ENCODE data around the gene SLC12A4. TPM values are rescaled to one million over a fixed set of nuclear protein-coding genes. Genes with fewer than 3 reads are reported as not detected.

Gene SLC12A4
- total RNA-seq, 1 donor from 2014 or later: 117 TPM

DNA sequence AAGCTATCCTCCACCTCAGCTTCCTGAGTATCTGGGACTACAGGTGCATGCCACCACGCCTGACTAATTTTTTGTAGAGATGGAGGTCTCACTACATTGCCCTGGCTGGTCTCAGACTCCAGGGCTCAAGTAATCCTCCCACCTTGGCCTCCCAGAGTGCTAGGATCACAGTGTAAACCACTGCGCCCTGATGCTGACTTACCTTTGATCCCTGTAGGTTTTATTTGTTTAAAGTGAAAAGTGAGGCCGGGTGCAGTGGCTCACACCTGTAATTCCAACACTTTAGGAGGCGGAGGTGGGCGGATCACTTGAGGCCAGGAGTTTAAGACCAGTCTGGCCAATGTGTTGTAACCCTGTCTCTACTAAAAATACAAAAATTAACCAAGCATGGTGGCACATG lies 66.7 kb downstream of the SLC12A4 start:
- TF ChIP-seq, protein P1, sequence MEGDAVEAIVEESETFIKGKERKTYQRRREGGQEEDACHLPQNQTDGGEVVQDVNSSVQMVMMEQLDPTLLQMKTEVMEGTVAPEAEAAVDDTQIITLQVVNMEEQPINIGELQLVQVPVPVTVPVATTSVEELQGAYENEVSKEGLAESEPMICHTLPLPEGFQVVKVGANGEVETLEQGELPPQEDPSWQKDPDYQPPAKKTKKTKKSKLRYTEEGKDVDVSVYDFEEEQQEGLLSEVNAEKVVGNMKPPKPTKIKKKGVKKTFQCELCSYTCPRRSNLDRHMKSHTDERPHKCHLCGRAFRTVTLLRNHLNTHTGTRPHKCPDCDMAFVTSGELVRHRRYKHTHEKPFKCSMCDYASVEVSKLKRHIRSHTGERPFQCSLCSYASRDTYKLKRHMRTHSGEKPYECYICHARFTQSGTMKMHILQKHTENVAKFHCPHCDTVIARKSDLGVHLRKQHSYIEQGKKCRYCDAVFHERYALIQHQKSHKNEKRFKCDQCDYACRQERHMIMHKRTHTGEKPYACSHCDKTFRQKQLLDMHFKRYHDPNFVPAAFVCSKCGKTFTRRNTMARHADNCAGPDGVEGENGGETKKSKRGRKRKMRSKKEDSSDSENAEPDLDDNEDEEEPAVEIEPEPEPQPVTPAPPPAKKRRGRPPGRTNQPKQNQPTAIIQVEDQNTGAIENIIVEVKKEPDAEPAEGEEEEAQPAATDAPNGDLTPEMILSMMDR (IDR thresholded peaks at IDR 0.05): no peak
- no peaks in the 10 kb centered on the region for H3K9me3 Mint-ChIP-seq (ENCODE audit: low read depth)
- H3K4me1 Mint-ChIP-seq (ENCODE audit: low read depth): peaks cover 12% of the 10 kb centered on the region
- H3K36me3 Mint-ChIP-seq (ENCODE audit: low read depth): peaks cover 5% of the 10 kb centered on the region
- no peak for DNase-seq (ENCODE audit: low spot score)
- H3K27ac Mint-ChIP-seq (ENCODE audit: unreplicated experiment): no peak overlapping the region
- no peak overlapping the region for H3K4me3 Mint-ChIP-seq (ENCODE audit: unreplicated experiment)
- H3K27me3 Mint-ChIP-seq (ENCODE audit: low read depth): no peaks in the 10 kb centered on the region

DNA sequence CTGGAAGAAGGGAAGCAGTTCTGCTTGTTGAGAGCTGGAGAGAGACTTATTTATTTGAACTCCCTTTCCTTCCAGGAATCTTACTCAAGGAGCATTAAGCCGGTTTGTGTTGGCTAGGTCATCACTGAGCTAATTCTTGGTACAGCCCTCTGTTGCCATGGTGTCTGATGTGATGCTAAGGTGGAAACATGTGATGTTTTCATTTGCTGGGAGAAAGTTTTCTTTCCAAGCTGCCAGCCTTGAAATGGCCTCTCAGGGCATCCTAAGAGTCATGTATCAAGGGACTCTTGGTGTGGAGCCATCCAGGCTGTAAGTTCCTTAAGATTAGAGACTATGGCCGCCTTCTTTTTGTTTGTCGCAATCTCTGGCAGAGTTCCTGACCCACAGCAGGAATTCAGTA lies 71.2 kb downstream of the SLC12A4 start:
- no peaks in the 10 kb centered on the region for H3K27me3 Mint-ChIP-seq (ENCODE audit: low read depth)
- H3K9me3 Mint-ChIP-seq (ENCODE audit: low read depth): no peaks in the 10 kb centered on the region
- DNase-seq (ENCODE audit: low spot score): no peak
- peaks cover 34% of the 10 kb centered on the region for H3K4me1 Mint-ChIP-seq (ENCODE audit: low read depth)
- H3K4me3 Mint-ChIP-seq (ENCODE audit: unreplicated experiment): no peak overlapping the region
- H3K27ac Mint-ChIP-seq (ENCODE audit: unreplicated experiment): peak overlapping the region; percentile 90
- H3K36me3 Mint-ChIP-seq (ENCODE audit: low read depth): no peaks in the 10 kb centered on the region
- TF ChIP-seq, protein P1 (IDR thresholded peaks at IDR 0.05): no peak

DNA sequence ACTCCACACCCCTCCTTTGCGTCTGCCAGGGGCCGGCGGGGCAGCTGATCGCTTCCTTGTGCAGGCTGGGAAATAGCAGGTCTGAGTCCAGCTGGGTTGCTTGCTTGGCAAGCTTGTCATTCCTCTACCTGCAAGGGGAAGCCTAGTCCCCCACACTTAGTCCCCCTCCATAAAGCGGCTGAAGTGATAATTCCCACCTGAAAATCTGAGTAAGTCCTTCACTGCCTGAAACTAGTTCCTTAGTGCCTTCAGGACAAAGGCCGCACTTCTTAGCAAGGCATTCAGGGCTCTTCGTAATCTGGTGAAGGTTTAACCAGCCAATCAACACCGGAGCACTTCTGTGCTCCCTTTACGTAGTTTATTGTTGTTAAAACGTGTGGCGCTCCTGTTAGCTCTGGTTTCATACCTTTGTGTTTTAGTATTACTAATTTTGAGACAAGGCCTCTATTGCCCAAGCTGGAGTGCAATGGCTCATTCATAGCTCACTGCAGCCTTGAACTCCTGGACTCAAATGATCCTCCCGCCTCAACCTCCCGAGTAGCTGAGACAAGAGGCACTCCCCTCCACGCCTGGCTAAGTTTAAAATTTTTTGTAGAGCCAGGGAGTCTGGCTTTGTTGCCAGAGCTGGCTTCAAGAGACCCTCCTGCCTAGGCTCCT lies 74.6 kb downstream of the SLC12A4 start:
- no peaks in the 10 kb centered on the region for H3K9me3 Mint-ChIP-seq (ENCODE audit: low read depth)

More for the DNA sequence above, 74.6 kb downstream of the SLC12A4 start:
- no peaks in the 10 kb centered on the region for H3K27me3 Mint-ChIP-seq (ENCODE audit: low read depth)
- TF ChIP-seq, protein P1 (IDR thresholded peaks at IDR 0.05): no peak
- H3K27ac Mint-ChIP-seq (ENCODE audit: unreplicated experiment): peak overlapping the region; percentile 95
- H3K36me3 Mint-ChIP-seq (ENCODE audit: low read depth): no peaks in the 10 kb centered on the region
- DNase-seq (ENCODE audit: low spot score): no peak
- H3K4me1 Mint-ChIP-seq (ENCODE audit: low read depth): peaks cover 35% of the 10 kb centered on the region
- peak overlapping the region; percentile 90 for H3K4me3 Mint-ChIP-seq (ENCODE audit: unreplicated experiment)

Other genes with a start within 250 kb of the SLC12A4 start
- gene GFOD2, start 249.3 kb downstream of the SLC12A4 start, total RNA-seq: 14.4 to 22.4 TPM (median 16.3 TPM) in 3 replicates
- gene RANBP10, start 162.1 kb downstream of the SLC12A4 start, total RNA-seq: 13.4 to 16.8 TPM (median 14.4 TPM) in 3 replicates
- 1.8 to 3.1 TPM (median 2.3 TPM) in 3 replicates for gene TSNAXIP1, start 161.7 kb downstream of the SLC12A4 start, total RNA-seq
- 25.3 to 26.3 TPM (median 25.7 TPM) in 3 replicates for gene THAP11, start 126.3 kb downstream of the SLC12A4 start, total RNA-seq
- gene NUTF2, start 121.7 kb downstream of the SLC12A4 start, total RNA-seq: 131 to 147 TPM (median 135 TPM) in 3 replicates
- 50.5 to 58.3 TPM (median 52.8 TPM) in 3 replicates for gene CENPT, start 120.9 kb downstream of the SLC12A4 start, total RNA-seq
- gene EDC4, start 95.6 kb downstream of the SLC12A4 start, total RNA-seq: 67.6 to 77.2 TPM (median 67.9 TPM) in 3 replicates
- 0.57 TPM in 1 of 3 replicates, not detected in the others for gene NRN1L, start 83.8 kb downstream of the SLC12A4 start, total RNA-seq
- gene PSKH1, start 75.4 kb downstream of the SLC12A4 start, total RNA-seq: 33.1 to 38.9 TPM (median 35.9 TPM) in 3 replicates
- not detected in 3 replicates for gene CTRL, start 36.8 kb downstream of the SLC12A4 start, total RNA-seq
- gene PSMB10, start 31.8 kb downstream of the SLC12A4 start, total RNA-seq: 30.1 to 43.2 TPM (median 33.9 TPM) in 3 replicates
- gene LCAT, start 24.5 kb downstream of the SLC12A4 start, total RNA-seq: 35.8 to 43.1 TPM (median 38.2 TPM) in 3 replicates
- gene DPEP3, start 11.9 kb upstream of the SLC12A4 start, total RNA-seq: not detected in 3 replicates
- gene DPEP2, start 30.8 kb upstream of the SLC12A4 start, total RNA-seq: not detected in 3 replicates
- not detected in 3 replicates for gene DPEP2NB, start 47.3 kb upstream of the SLC12A4 start, total RNA-seq
- 5.8 to 6.7 TPM (median 6.6 TPM) in 3 replicates for gene DDX28, start 54.6 kb upstream of the SLC12A4 start, total RNA-seq
- gene DUS2, start 54.6 kb upstream of the SLC12A4 start, total RNA-seq: 12.2 to 15.9 TPM (median 12.7 TPM) in 3 replicates
- 32.2 to 38.0 TPM (median 37.7 TPM) in 3 replicates for gene NFATC3, start 116.7 kb upstream of the SLC12A4 start, total RNA-seq